Brain microvascular endothelial cell (primary cell): ENCODE results near the gene SUPT7L.
A peak's percentile ranks its signal among the peaks of the same experiment; 100 is the strongest.
"Not testable (repeated sequence)": the region's sequence is repeated elsewhere in the genome, so short reads cannot be mapped to it uniquely, and the experiment has no call there.

Experiments
- DNase-seq: peaks from one replicate; pipeline ENCODE4 v3.0.0-alpha.2; 2020
- H3K27ac ChIP-seq: fragments of 250-450 bp; sonication (Bioruptor Pico); 2 replicates; pipeline ENCODE4 v1.5.1; 2020; ENCODE audit warnings: mild to moderate bottlenecking, moderate library complexity
- H3K27me3 ChIP-seq: fragments of 250-450 bp; sonication (Bioruptor Pico); replicated peaks from 2 replicates; pipeline ENCODE4 v1.5.1; 2020; ENCODE audit warnings: mild to moderate bottlenecking
- H3K36me3 ChIP-seq: fragments of 250-450 bp; sonication (Bioruptor Pico); replicated peaks from 2 replicates; pipeline ENCODE4 v1.5.1; 2020; ENCODE audit warnings: mild to moderate bottlenecking
- H3K4me3 ChIP-seq: 2 replicates; pipeline ENCODE4 v1.5.1; 2011; ENCODE audit warnings: low read depth, mild to moderate bottlenecking, control low read depth, low read length, moderate library complexity
- in situ Hi-C: cut with HindIII; loops from 2 replicates; pipeline ENCODE4 v1.10.0; 2017; ENCODE audit warnings: low sequenced_read_pairs, low pct_ligation_motif_present
- TF ChIP-seq, protein P1 (sequence below): IDR thresholded peaks from 2 replicates; pipeline ENCODE4 v1.5.1; 2011; ENCODE audit warnings: low read depth, mild to moderate bottlenecking, moderate library complexity, low read length, control low read depth, inconsistent platforms; ENCODE audit errors: missing control alignments

The SUPT7L gene

GRCh38 chr2:27645197-27645596 lies 18.2 kb downstream of the SUPT7L start:
- no peak for DNase-seq
- TF ChIP-seq, protein P1, sequence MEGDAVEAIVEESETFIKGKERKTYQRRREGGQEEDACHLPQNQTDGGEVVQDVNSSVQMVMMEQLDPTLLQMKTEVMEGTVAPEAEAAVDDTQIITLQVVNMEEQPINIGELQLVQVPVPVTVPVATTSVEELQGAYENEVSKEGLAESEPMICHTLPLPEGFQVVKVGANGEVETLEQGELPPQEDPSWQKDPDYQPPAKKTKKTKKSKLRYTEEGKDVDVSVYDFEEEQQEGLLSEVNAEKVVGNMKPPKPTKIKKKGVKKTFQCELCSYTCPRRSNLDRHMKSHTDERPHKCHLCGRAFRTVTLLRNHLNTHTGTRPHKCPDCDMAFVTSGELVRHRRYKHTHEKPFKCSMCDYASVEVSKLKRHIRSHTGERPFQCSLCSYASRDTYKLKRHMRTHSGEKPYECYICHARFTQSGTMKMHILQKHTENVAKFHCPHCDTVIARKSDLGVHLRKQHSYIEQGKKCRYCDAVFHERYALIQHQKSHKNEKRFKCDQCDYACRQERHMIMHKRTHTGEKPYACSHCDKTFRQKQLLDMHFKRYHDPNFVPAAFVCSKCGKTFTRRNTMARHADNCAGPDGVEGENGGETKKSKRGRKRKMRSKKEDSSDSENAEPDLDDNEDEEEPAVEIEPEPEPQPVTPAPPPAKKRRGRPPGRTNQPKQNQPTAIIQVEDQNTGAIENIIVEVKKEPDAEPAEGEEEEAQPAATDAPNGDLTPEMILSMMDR: no peak
- Histone ChIP-seq H3K27me3 (no peaks in the 10 kb centered on the region), H3K36me3 (peaks cover 52% of the 10 kb centered on the region), H3K27ac (no peak overlapping the region), H3K4me3 (no peak overlapping the region)
- in situ Hi-C loops: no loop called here

- DNase-seq: peak; percentile 18
- Histone ChIP-seq H3K27ac (no peak overlapping the region), H3K4me3 (no peak overlapping the region), H3K27me3 (no peaks in the 10 kb centered on the region), H3K36me3 (peaks cover 46% of the 10 kb centered on the region)
- TF ChIP-seq, protein P1: no peak
- in situ Hi-C loops: no loop called here
These were observed 22.6 kb downstream of the SUPT7L start for GRCh38 chr2:27640722-27641245.

- peak; percentile 68 for DNase-seq
- TF ChIP-seq, protein P1: no peak
- in situ Hi-C loops: no loop called here
- Histone ChIP-seq H3K4me3 (no peak overlapping the region), H3K36me3 (peaks cover 54% of the 10 kb centered on the region), H3K27ac (peak overlapping the region; percentile 48), H3K27me3 (no peaks in the 10 kb centered on the region)
These were observed 24.7 kb downstream of the SUPT7L start for GRCh38 chr2:27638709-27639108.

DNA sequence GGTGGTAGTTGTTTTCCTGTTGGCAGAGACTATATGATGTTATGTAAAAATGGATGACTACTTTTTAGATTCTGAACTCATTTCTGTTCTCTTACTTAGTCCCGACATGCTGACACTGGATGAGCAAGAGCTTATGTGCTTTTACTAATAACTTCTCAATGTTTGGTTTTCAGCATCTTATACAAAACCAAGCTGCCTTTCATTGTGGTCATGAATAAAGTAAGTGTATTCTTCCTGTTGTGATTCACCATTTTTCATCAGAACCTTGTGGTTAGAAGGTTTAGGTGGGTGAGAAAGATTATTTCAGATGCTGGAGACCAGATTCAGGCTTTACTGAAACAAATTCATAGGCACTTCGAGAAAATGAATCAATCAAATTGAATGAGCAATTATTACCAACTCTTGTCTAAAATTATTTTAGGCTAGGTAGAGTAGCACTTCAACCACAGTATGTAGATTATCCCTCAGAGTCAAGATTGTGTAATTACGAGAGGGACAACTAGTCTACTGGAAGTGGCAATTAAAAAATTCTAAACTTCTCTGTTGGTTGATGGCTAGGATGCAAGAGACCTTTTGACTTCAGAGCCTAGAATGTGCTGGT lies 25.3 kb downstream of the SUPT7L start:
- H3K36me3 ChIP-seq: peaks cover 50% of the 10 kb centered on the region
- DNase-seq: peak; percentile 27
- H3K4me3 ChIP-seq: no peak overlapping the region
- H3K27ac ChIP-seq: peak overlapping the region; percentile 52
- TF ChIP-seq, protein P1: no peak
- no peaks in the 10 kb centered on the region for H3K27me3 ChIP-seq
- in situ Hi-C loops: no loop called here

DNA sequence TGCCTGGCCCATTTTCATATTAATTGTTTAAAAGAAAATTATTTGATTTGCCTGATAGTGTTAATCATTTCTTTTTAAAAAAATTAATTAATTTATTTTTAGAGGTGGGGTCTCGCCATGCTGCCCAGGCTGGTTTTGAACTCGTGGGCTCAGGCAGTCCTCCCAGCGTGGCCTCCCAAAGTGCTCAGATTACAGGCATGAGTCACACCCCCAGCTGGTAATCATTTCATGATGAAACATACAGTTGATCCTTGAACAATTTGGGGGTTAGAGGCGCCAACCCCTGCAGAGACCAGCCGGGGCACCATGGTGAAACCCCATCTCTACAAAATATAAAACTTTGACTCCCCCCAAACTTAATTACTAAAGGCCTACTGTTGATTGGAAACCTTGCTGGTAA lies 26.6 kb downstream of the SUPT7L start:
- TF ChIP-seq, protein P1: no peak
- in situ Hi-C loops: no loop called here
- Histone ChIP-seq H3K27ac (no peak overlapping the region), H3K4me3 (no peak overlapping the region), H3K36me3 (peaks cover 49% of the 10 kb centered on the region), H3K27me3 (no peaks in the 10 kb centered on the region)
- DNase-seq: no peak

- TF ChIP-seq, protein P1: no peak
- no peak for DNase-seq
- in situ Hi-C loops: no loop called here
- Histone ChIP-seq H3K4me3 (no peak overlapping the region), H3K36me3 (peaks cover 41% of the 10 kb centered on the region), H3K27ac (no peak overlapping the region), H3K27me3 (no peaks in the 10 kb centered on the region)
These were observed 29.1 kb downstream of the SUPT7L start for GRCh38 chr2:27634291-27634690.

- in situ Hi-C loops, H3K4me3 ChIP-seq, H3K27ac ChIP-seq, DNase-seq, H3K27me3 ChIP-seq: not testable (repeated sequence)
- H3K36me3 ChIP-seq: peaks cover 20% of the 10 kb centered on the region
These were observed 33.2 kb downstream of the SUPT7L start for GRCh38 chr2:27630257-27630656.
